Measurements from ENCODE around the gene MOSMO. TPM values are rescaled to one million over a fixed set of nuclear protein-coding genes. Genes with fewer than 3 reads are reported as not detected.

MOSMO gene
- polyA plus RNA-seq, 1 experiment, result 7.3 TPM

DNA sequence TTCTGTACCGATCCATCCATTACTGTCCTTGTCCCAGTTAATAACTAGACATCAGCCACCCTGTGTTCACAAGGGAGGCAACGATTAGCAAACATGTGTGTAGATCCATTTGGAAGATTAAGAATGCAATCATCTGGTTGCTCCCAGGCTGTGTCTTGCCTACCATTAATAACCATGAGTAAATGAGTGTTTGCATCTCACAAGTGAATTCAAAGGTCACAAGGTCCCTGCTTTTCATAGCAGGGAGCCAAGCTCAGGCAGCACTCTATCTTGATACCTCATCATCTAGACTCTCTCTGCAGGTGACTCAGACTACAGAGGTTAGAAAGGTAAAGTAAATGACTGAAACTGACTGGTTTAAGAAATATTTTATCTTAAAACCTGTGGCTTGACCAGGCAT, 109.7 kb downstream of the MOSMO start:
- Histone ChIP-seq H3K27me3 (ENCODE audit: control insufficient read depth, insufficient read depth, low read length) (0 out of 2 replicates have a peak, but pooled peaks cover 1% of the 10 kb centered on the region), H3K4me3 (ENCODE audit: low read depth, low read length) (no peak overlapping the region), H3K36me3 (ENCODE audit: control insufficient read depth, insufficient read depth, low read length) (no peaks in the 10 kb centered on the region)
- POLR2A ChIA-PET, result no interaction called here
- TF ChIP-seq CTCF (IDR thresholded peaks at IDR 0.05; ENCODE audit: insufficient read depth, low read depth, low read length), result no peak
- CTCF ChIA-PET, result no interaction called here
- no peak for DNase-seq (ENCODE audit: low read depth)

GRCh38 chr16:22120440-22120839, 112.5 kb downstream of the MOSMO start:
- no peak for TF ChIP-seq CTCF (IDR thresholded peaks at IDR 0.05; ENCODE audit: insufficient read depth, low read depth, low read length)
- ChIA-PET POLR2A (no interaction called here), CTCF (no interaction called here)
- no peak for DNase-seq (ENCODE audit: low read depth)
- H3K27me3 ChIP-seq (ENCODE audit: control insufficient read depth, insufficient read depth, low read length), result 0 out of 2 replicates have a peak, but pooled peaks cover 1% of the 10 kb centered on the region
- H3K4me3 ChIP-seq (ENCODE audit: low read depth, low read length), result no peak overlapping the region
- H3K36me3 ChIP-seq (ENCODE audit: control insufficient read depth, insufficient read depth, low read length), result no peaks in the 10 kb centered on the region

DNA sequence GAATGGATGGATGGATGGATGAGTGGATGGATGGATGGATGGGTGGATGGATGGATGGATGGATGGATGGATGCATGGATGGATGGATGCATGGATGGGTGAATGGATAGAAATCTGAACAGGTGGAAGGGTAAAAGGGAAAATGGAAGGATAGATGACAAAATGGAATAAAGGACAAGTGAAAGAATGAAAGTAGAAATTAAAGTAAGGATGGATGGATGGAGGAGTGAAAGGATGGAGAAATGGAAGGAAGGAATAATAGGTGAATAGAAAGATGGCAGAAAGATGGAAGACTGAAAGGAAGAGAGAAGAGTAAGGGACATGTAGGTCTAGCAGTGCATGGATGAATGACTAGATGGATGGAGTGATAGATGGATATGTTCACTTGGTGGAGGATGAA, 114.3 kb downstream of the MOSMO start:
- no peak for DNase-seq (ENCODE audit: low read depth)
- H3K4me3 ChIP-seq (ENCODE audit: low read depth, low read length), result no peak overlapping the region
- H3K36me3 ChIP-seq (ENCODE audit: control insufficient read depth, insufficient read depth, low read length), result no peaks in the 10 kb centered on the region
- ChIA-PET POLR2A (no interaction called here), CTCF (no interaction called here)
- H3K27me3 ChIP-seq (ENCODE audit: control insufficient read depth, insufficient read depth, low read length), result 0 out of 2 replicates have a peak, but pooled peaks cover 1% of the 10 kb centered on the region
- TF ChIP-seq CTCF (IDR thresholded peaks at IDR 0.05; ENCODE audit: insufficient read depth, low read depth, low read length), result no peak

GRCh38 chr16:22123146-22123545, 115.2 kb downstream of the MOSMO start:
- Histone ChIP-seq H3K27me3 (ENCODE audit: control insufficient read depth, insufficient read depth, low read length) (0 out of 2 replicates have a peak, but pooled peaks cover 1% of the 10 kb centered on the region), H3K4me3 (ENCODE audit: low read depth, low read length) (no peak overlapping the region), H3K36me3 (ENCODE audit: control insufficient read depth, insufficient read depth, low read length) (no peaks in the 10 kb centered on the region)
- ChIA-PET CTCF (no interaction called here), POLR2A (no interaction called here)
- no peak for TF ChIP-seq CTCF (IDR thresholded peaks at IDR 0.05; ENCODE audit: insufficient read depth, low read depth, low read length)
- no peak for DNase-seq (ENCODE audit: low read depth)

DNA sequence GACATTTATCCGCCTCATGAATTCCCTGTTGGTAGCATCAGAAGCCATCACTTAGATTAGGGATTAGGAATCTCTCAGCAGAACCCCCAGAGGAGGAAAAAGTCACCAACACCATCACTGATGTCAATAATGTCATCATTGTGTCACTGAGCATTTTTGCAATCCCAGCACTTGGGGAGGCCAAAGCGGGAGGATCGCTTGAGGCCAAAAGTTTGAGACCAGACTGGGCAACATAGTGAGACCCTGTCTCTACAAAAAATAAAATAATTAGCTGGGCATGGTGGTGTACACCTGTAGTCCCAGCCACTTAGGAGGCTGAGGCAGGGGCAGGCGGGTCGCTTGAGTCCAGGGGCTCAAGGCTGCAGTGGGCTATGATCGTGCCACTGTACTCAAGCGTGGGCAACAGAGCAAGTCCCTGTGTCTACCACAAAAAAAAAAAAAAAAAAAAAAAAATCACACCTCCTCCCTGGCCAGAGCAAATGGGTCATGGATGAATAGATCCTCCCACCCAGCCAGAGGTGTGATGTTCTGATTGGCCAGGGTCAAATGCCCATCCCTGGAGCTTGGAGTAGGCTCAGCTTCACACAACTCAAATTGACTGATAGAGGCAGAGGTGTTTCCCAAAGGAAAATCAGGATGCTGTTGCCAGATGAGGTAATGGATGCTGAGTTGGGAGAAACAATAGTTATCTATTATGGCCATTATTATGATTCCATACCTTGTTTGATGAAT, 116.0 kb downstream of the MOSMO start:
- no peak for DNase-seq (ENCODE audit: low read depth)
- CTCF ChIA-PET, result no interaction called here
- H3K27me3 ChIP-seq (ENCODE audit: control insufficient read depth, insufficient read depth, low read length), result 0 out of 2 replicates have a peak, but pooled peaks cover 1% of the 10 kb centered on the region
- no peak for TF ChIP-seq CTCF (IDR thresholded peaks at IDR 0.05; ENCODE audit: insufficient read depth, low read depth, low read length)
- no peaks in the 10 kb centered on the region for H3K36me3 ChIP-seq (ENCODE audit: control insufficient read depth, insufficient read depth, low read length)
- POLR2A ChIA-PET, result no interaction called here
- no peak overlapping the region for H3K4me3 ChIP-seq (ENCODE audit: low read depth, low read length)

Measured in BJ (cell line).